ENCODE measurements around the gene CEP120.
A peak's percentile ranks its signal among the peaks of the same experiment; 100 is the strongest.
"Not testable (repeated sequence)": the region's sequence is repeated elsewhere in the genome, so short reads cannot be mapped to it uniquely, and the experiment has no call there.

Gene CEP120

GRCh38 chr5:123344816-123345426 is 78.3 kb downstream of the CEP120 start:
- peak; percentile 51 for DNase-seq
- Histone ChIP-seq H2BK120ac (ENCODE audit: low read depth, low read length) (no peak overlapping the region), H3K27me3 (ENCODE audit: insufficient read depth, low read length, poor library complexity) (no peaks in the 10 kb centered on the region), H3K9ac (ENCODE audit: low read length) (no peak overlapping the region), H3K36me3 (ENCODE audit: control insufficient read depth, insufficient read depth, low read length) (no peaks in the 10 kb centered on the region), H3K4me1 (ENCODE audit: control insufficient read depth, low read depth, low read length) (no peaks in the 10 kb centered on the region), H3K79me1 (ENCODE audit: low read length) (no peaks in the 10 kb centered on the region), H3K27ac (ENCODE audit: low read depth, low read length) (no peak overlapping the region), H3K4me2 (ENCODE audit: low read length) (no peak overlapping the region), H3K4me3 (ENCODE audit: low read length) (no peak overlapping the region), H3K23ac (ENCODE audit: low read length) (no peak overlapping the region), H2AK5ac (ENCODE audit: low read length) (no peak overlapping the region), H4K5ac (ENCODE audit: low read length) (no peak overlapping the region), H2BK15ac (replicated peaks; ENCODE audit: low read depth) (no peak overlapping the region), H4K8ac (ENCODE audit: low read depth, low read length) (no peak overlapping the region), H3K56ac (ENCODE audit: low read length) (no peak overlapping the region), H3K18ac (ENCODE audit: low read length) (no peak overlapping the region), H3K4ac (ENCODE audit: low read depth, low read length) (no peak overlapping the region), H2BK5ac (ENCODE audit: low read length) (no peak overlapping the region), H3K79me2 (ENCODE audit: control insufficient read depth, insufficient read depth, low read length) (no peaks in the 10 kb centered on the region)
- WGBS (ENCODE audit: extremely low coverage, insufficient coverage, low lambda C conversion rate) = no CpG with 5 or more reads among the region's 4 CpGs

DNA sequence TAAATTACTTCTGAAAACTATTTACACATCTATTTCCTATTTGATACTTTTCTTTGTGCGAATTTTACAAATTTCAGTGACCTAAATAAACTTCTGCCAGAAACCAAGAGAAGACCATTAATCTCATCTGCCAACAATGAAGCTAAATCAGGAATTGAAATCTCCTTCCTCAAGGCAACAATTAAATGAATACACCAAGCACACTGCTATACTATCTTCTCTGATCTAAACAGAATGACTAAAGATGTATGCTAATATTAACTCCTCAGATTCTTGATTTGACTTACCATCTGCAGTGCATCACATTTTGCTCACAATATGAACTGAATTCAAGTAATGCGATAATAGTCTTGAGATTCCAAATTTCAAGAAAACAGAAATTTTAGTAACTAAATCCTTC is 82.3 kb downstream of the CEP120 start:
- Histone ChIP-seq H3K79me2 (ENCODE audit: control insufficient read depth, insufficient read depth, low read length) (no peaks in the 10 kb centered on the region), H3K18ac (ENCODE audit: low read length) (no peak overlapping the region), H2BK120ac (ENCODE audit: low read depth, low read length) (no peak overlapping the region), H3K27me3 (ENCODE audit: insufficient read depth, low read length, poor library complexity) (no peaks in the 10 kb centered on the region), H4K8ac (ENCODE audit: low read depth, low read length) (no peak overlapping the region), H2AK5ac (ENCODE audit: low read length) (no peak overlapping the region), H3K4me3 (ENCODE audit: low read length) (no peak overlapping the region), H3K9ac (ENCODE audit: low read length) (no peak overlapping the region), H3K36me3 (ENCODE audit: control insufficient read depth, insufficient read depth, low read length) (no peaks in the 10 kb centered on the region), H3K4ac (ENCODE audit: low read depth, low read length) (no peak overlapping the region), H3K79me1 (ENCODE audit: low read length) (no peaks in the 10 kb centered on the region), H3K23ac (ENCODE audit: low read length) (no peak overlapping the region), H4K5ac (ENCODE audit: low read length) (no peak overlapping the region), H2BK5ac (ENCODE audit: low read length) (no peak overlapping the region), H3K4me1 (ENCODE audit: control insufficient read depth, low read depth, low read length) (no peaks in the 10 kb centered on the region), H2BK15ac (replicated peaks; ENCODE audit: low read depth) (no peak overlapping the region), H3K4me2 (ENCODE audit: low read length) (no peak overlapping the region), H3K27ac (ENCODE audit: low read depth, low read length) (no peak overlapping the region), H3K56ac (ENCODE audit: low read length) (no peak overlapping the region)
- DNase-seq = no peak
- no CpG with 5 or more reads among the region's 2 CpGs for WGBS (ENCODE audit: extremely low coverage, insufficient coverage, low lambda C conversion rate)

DNA sequence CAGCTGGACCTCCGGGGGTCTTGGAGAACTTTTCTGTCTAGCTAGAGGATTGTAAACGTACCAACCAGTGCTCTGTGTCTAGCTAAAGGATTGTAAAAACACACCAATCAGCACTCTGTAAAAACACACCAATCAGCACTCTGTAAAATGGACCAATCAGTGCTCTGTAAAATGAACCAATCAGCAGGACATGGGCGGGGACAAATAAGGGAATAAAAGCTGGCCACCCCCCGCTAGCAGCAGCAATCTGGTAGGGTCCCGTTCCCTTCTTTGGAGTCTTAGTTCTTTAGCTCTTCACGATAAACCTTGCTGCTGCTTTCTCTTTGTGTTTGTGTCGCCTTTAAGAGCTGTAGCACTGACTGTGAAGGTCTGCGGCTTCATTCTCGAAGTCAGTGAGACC is 114.8 kb downstream of the CEP120 start:
- not testable (repeated sequence) for H4K8ac ChIP-seq (ENCODE audit: low read depth, low read length); H3K36me3 ChIP-seq (ENCODE audit: control insufficient read depth, insufficient read depth, low read length); H3K56ac ChIP-seq (ENCODE audit: low read length); H3K9ac ChIP-seq (ENCODE audit: low read length); H3K79me1 ChIP-seq (ENCODE audit: low read length); H3K23ac ChIP-seq (ENCODE audit: low read length); H3K27ac ChIP-seq (ENCODE audit: low read depth, low read length); H2BK120ac ChIP-seq (ENCODE audit: low read depth, low read length); H3K27me3 ChIP-seq (ENCODE audit: insufficient read depth, low read length, poor library complexity); H3K4me3 ChIP-seq (ENCODE audit: low read length); H2AK5ac ChIP-seq (ENCODE audit: low read length); H3K79me2 ChIP-seq (ENCODE audit: control insufficient read depth, insufficient read depth, low read length); H3K4me2 ChIP-seq (ENCODE audit: low read length); H2BK5ac ChIP-seq (ENCODE audit: low read length); H3K4ac ChIP-seq (ENCODE audit: low read depth, low read length); H3K4me1 ChIP-seq (ENCODE audit: control insufficient read depth, low read depth, low read length); DNase-seq; H2BK15ac ChIP-seq (replicated peaks; ENCODE audit: low read depth); H3K18ac ChIP-seq (ENCODE audit: low read length); H4K5ac ChIP-seq (ENCODE audit: low read length)
- WGBS (ENCODE audit: extremely low coverage, insufficient coverage, low lambda C conversion rate) = no CpG with 5 or more reads among the region's 9 CpGs

DNA sequence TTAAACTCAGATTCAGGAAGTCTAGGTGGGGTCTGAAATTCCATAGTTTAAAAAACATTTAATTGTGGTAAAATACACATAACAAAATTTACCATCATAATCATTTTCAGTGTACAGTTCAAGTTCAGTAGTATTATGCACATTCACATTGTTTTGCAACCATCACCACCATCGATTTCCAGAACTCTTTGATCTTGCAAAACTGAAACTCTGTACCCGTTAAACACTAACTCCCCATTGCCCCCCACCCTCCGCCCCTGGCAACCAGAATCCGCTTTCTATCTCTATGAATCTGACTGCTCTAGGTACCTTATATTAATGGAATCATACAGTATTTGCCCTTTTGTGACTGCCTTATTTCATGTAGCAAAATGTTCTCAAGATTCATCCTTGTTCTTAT is 117.5 kb downstream of the CEP120 start:
- H2BK5ac ChIP-seq (ENCODE audit: low read length) = no peak overlapping the region
- no peak overlapping the region for H2BK120ac ChIP-seq (ENCODE audit: low read depth, low read length)
- H4K5ac ChIP-seq (ENCODE audit: low read length) = no peak overlapping the region
- no peak overlapping the region for H3K4ac ChIP-seq (ENCODE audit: low read depth, low read length)
- no peak for DNase-seq
- H3K27ac ChIP-seq (ENCODE audit: low read depth, low read length) = no peak overlapping the region
- H2BK15ac ChIP-seq (replicated peaks; ENCODE audit: low read depth) = no peak overlapping the region
- no peaks in the 10 kb centered on the region for H3K36me3 ChIP-seq (ENCODE audit: control insufficient read depth, insufficient read depth, low read length)
- no peak overlapping the region for H3K56ac ChIP-seq (ENCODE audit: low read length)
- no peak overlapping the region for H3K4me3 ChIP-seq (ENCODE audit: low read length)
- H3K27me3 ChIP-seq (ENCODE audit: insufficient read depth, low read length, poor library complexity) = no peaks in the 10 kb centered on the region
- no peak overlapping the region for H3K4me2 ChIP-seq (ENCODE audit: low read length)
- no peaks in the 10 kb centered on the region for H3K79me2 ChIP-seq (ENCODE audit: control insufficient read depth, insufficient read depth, low read length)
- no peak overlapping the region for H3K18ac ChIP-seq (ENCODE audit: low read length)
- H3K9ac ChIP-seq (ENCODE audit: low read length) = no peak overlapping the region
- no peaks in the 10 kb centered on the region for H3K4me1 ChIP-seq (ENCODE audit: control insufficient read depth, low read depth, low read length)
- H2AK5ac ChIP-seq (ENCODE audit: low read length) = no peak overlapping the region
- WGBS (ENCODE audit: extremely low coverage, insufficient coverage, low lambda C conversion rate) = no CpG with 5 or more reads among the region's 4 CpGs
- H4K8ac ChIP-seq (ENCODE audit: low read depth, low read length) = no peak overlapping the region
- H3K79me1 ChIP-seq (ENCODE audit: low read length) = no peaks in the 10 kb centered on the region
- H3K23ac ChIP-seq (ENCODE audit: low read length) = no peak overlapping the region

- Histone ChIP-seq H2BK5ac (ENCODE audit: low read length) (no peak overlapping the region), H3K4me2 (ENCODE audit: low read length) (no peak overlapping the region), H2BK120ac (ENCODE audit: low read depth, low read length) (no peak overlapping the region), H3K18ac (ENCODE audit: low read length) (no peak overlapping the region), H3K79me2 (ENCODE audit: control insufficient read depth, insufficient read depth, low read length) (no peaks in the 10 kb centered on the region), H3K4ac (ENCODE audit: low read depth, low read length) (no peak overlapping the region), H3K79me1 (ENCODE audit: low read length) (no peaks in the 10 kb centered on the region), H4K5ac (ENCODE audit: low read length) (no peak overlapping the region), H3K9ac (ENCODE audit: low read length) (no peak overlapping the region), H3K36me3 (ENCODE audit: control insufficient read depth, insufficient read depth, low read length) (no peaks in the 10 kb centered on the region), H3K27ac (ENCODE audit: low read depth, low read length) (no peak overlapping the region), H3K27me3 (ENCODE audit: insufficient read depth, low read length, poor library complexity) (no peaks in the 10 kb centered on the region), H3K4me3 (ENCODE audit: low read length) (no peak overlapping the region), H4K8ac (ENCODE audit: low read depth, low read length) (no peak overlapping the region), H3K23ac (ENCODE audit: low read length) (no peak overlapping the region), H3K56ac (ENCODE audit: low read length) (no peak overlapping the region), H3K4me1 (ENCODE audit: control insufficient read depth, low read depth, low read length) (no peaks in the 10 kb centered on the region), H2BK15ac (replicated peaks; ENCODE audit: low read depth) (no peak overlapping the region), H2AK5ac (ENCODE audit: low read length) (no peak overlapping the region)
- DNase-seq = no peak
Observed at GRCh38 chr5:123304777-123305316, 118.4 kb downstream of the CEP120 start.

DNA sequence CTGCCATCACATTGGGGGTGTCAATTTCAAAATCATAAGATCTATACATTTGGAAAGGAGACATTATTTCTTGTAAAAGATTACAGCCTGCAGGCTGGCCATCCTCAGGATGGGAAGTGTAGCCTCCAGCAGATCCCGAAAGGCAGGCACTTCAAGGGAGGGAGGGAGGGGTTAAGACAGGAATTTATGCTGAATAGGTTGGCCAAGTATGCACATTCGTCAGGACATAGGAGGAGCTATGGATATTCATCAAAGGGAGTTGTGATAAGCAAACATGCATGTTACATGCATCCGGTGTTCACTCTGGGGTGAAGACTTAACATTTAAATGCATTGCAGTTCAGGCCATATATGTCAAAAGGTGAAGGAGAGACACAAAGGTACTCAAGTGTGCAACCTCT is 119.4 kb downstream of the CEP120 start:
- H2BK15ac ChIP-seq (replicated peaks; ENCODE audit: low read depth) = no peak overlapping the region
- no peak overlapping the region for H3K9ac ChIP-seq (ENCODE audit: low read length)
- H2AK5ac ChIP-seq (ENCODE audit: low read length) = no peak overlapping the region
- H3K23ac ChIP-seq (ENCODE audit: low read length) = no peak overlapping the region
- no peak overlapping the region for H4K8ac ChIP-seq (ENCODE audit: low read depth, low read length)
- no peaks in the 10 kb centered on the region for H3K79me1 ChIP-seq (ENCODE audit: low read length)
- no peaks in the 10 kb centered on the region for H3K79me2 ChIP-seq (ENCODE audit: control insufficient read depth, insufficient read depth, low read length)
- H3K4me2 ChIP-seq (ENCODE audit: low read length) = no peak overlapping the region
- no peaks in the 10 kb centered on the region for H3K36me3 ChIP-seq (ENCODE audit: control insufficient read depth, insufficient read depth, low read length)
- no peak overlapping the region for H2BK120ac ChIP-seq (ENCODE audit: low read depth, low read length)
- no peak overlapping the region for H3K18ac ChIP-seq (ENCODE audit: low read length)
- H3K27ac ChIP-seq (ENCODE audit: low read depth, low read length) = no peak overlapping the region
- H3K4me3 ChIP-seq (ENCODE audit: low read length) = no peak overlapping the region
- WGBS (ENCODE audit: extremely low coverage, insufficient coverage, low lambda C conversion rate) = no CpG with 5 or more reads among the region's 3 CpGs
- no peak overlapping the region for H3K56ac ChIP-seq (ENCODE audit: low read length)
- DNase-seq = peak; percentile 70
- no peak overlapping the region for H3K4ac ChIP-seq (ENCODE audit: low read depth, low read length)
- no peaks in the 10 kb centered on the region for H3K27me3 ChIP-seq (ENCODE audit: insufficient read depth, low read length, poor library complexity)
- H4K5ac ChIP-seq (ENCODE audit: low read length) = no peak overlapping the region
- H2BK5ac ChIP-seq (ENCODE audit: low read length) = no peak overlapping the region
- H3K4me1 ChIP-seq (ENCODE audit: control insufficient read depth, low read depth, low read length) = no peaks in the 10 kb centered on the region

Data from mesendoderm (in vitro differentiated cells).